Thymus (tissue), 11 donors: ENCODE data around the gene ADAD2. TPM values are rescaled to one million over a fixed set of nuclear protein-coding genes. Genes with fewer than 3 reads are reported as not detected.

Experiments
- DNase-seq, 9 donors: peaks; one replicate each; pipeline ENCODE4 v3.0.0-alpha.2; 2013; ENCODE audit warnings: low spot score in 9 of 9, low read depth in 6 of 9, missing footprints in 1 of 9
- H3K27ac ChIP-seq, 2 donors: one replicate each; pipeline ENCODE4 v1.5.1; 2013; ENCODE audit warnings: control low read depth in 1 of 2, low read depth in 1 of 2, low read length in 1 of 2, mild to moderate bottlenecking in 1 of 2, moderate library complexity in 1 of 2
- H3K27me3 ChIP-seq, 2 donors: one replicate each; pipeline ENCODE4 v1.5.1; 2013; ENCODE audit warnings: low read length in 1 of 2; ENCODE audit not compliant: control insufficient read depth in 2 of 2, insufficient read depth in 1 of 2
- H3K36me3 ChIP-seq, 2 donors: one replicate each; pipeline ENCODE4 v1.5.1; 2013; ENCODE audit warnings: low read length in 1 of 2, mild to moderate bottlenecking in 1 of 2, moderate library complexity in 1 of 2; ENCODE audit not compliant: control insufficient read depth in 2 of 2, insufficient read depth in 2 of 2
- H3K4me1 ChIP-seq, 2 donors: one replicate each; pipeline ENCODE4 v1.5.1; 2013; ENCODE audit warnings: low read length in 2 of 2; ENCODE audit not compliant: control insufficient read depth in 2 of 2, insufficient read depth in 2 of 2
- H3K4me3 ChIP-seq, 2 donors: one replicate each; pipeline ENCODE4 v1.5.1; 2013; ENCODE audit warnings: low read length in 2 of 2, control low read depth in 1 of 2, mild to moderate bottlenecking in 1 of 2
- H3K9me3 ChIP-seq, 2 donors: one replicate each; pipeline ENCODE4 v1.5.1; 2013; ENCODE audit warnings: low read length in 1 of 2, mild to moderate bottlenecking in 1 of 2; ENCODE audit not compliant: control insufficient read depth in 2 of 2, insufficient read depth in 1 of 2
- WGBS: extraction: QIAGEN DNeasy Blood & Tissue Kit; methylation state at CpG from one replicate; pipeline ENCODE4 v1.1.7; 2013; 5-methylcytosine and 5-hydroxymethylcytosine counted together
- polyA plus RNA-seq: library from polyadenylated mRNA; stranded (reverse); fragments of 200-250 nt; gene quantifications from one replicate; pipeline ENCODE4 v1.2.3, GENCODE V29; 2013
- total RNA-seq: library from RNA; stranded (reverse); fragments of 120-200 nt; gene quantifications from one replicate; pipeline ENCODE4 v1.2.4, GENCODE V29; 2013
- donor health status: healthy.

ADAD2 gene
- total and polyA plus RNA-seq, 2 donors = 0.38 to 0.71 TPM

- Histone ChIP-seq H3K9me3 (no peaks in the 10 kb centered on the region), H3K4me3 (no peak overlapping the region), H3K4me1 (no peaks in the 10 kb centered on the region), H3K27ac (no peak overlapping the region), H3K27me3 (peaks cover 2 to 13% of the 10 kb centered on the region in 2 donors), H3K36me3 (no peaks in the 10 kb centered on the region)
- no peak for DNase-seq
- 84% methylated on average over 1 of the region's 1 CpG for WGBS
Measured at GRCh38 chr16:84243732-84244131, 52.8 kb downstream of the ADAD2 start.

- no peaks in the 10 kb centered on the region for H3K9me3 ChIP-seq
- no peaks in the 10 kb centered on the region for H3K4me1 ChIP-seq
- peaks cover 2 to 8% of the 10 kb centered on the region in 2 donors for H3K27me3 ChIP-seq
- H3K27ac ChIP-seq = no peak overlapping the region
- no peak for DNase-seq
- H3K36me3 ChIP-seq = no peaks in the 10 kb centered on the region
- no peak overlapping the region for H3K4me3 ChIP-seq
- 98% methylated on average over 2 of the region's 2 CpGs for WGBS
Measured at GRCh38 chr16:84244728-84245127, 53.8 kb downstream of the ADAD2 start.

GRCh38 chr16:84245956-84246678, 55.2 kb downstream of the ADAD2 start:
- WGBS = 94% methylated on average over 10 of the region's 10 CpGs
- peaks cover 0 to 2% of the 10 kb centered on the region in 2 donors for H3K27me3 ChIP-seq
- no peaks in the 10 kb centered on the region for H3K4me1 ChIP-seq
- H3K36me3 ChIP-seq = no peaks in the 10 kb centered on the region
- no peak overlapping the region for H3K27ac ChIP-seq
- DNase-seq = no peak
- no peaks in the 10 kb centered on the region for H3K9me3 ChIP-seq
- H3K4me3 ChIP-seq = no peak overlapping the region

- Histone ChIP-seq H3K9me3 (no peaks in the 10 kb centered on the region), H3K4me1 (no peaks in the 10 kb centered on the region), H3K4me3 (no peak overlapping the region), H3K27ac (no peak overlapping the region), H3K36me3 (no peaks in the 10 kb centered on the region), H3K27me3 (peaks cover 0 to under 1% of the 10 kb centered on the region in 2 donors)
- no peak for DNase-seq
- WGBS = 80% methylated on average over 5 of the region's 5 CpGs
Measured at GRCh38 chr16:84246679-84247077, 55.7 kb downstream of the ADAD2 start.

Other genes with a start within 250 kb of the ADAD2 start
- gene OSGIN1, start 237.9 kb upstream of the ADAD2 start, total RNA-seq = 0.42 TPM
- gene OSGIN1, start 237.9 kb upstream of the ADAD2 start, polyA plus RNA-seq = 3.8 TPM
- 0.19 TPM for gene NECAB2, start 222.9 kb upstream of the ADAD2 start, total RNA-seq
- gene NECAB2, start 222.9 kb upstream of the ADAD2 start, polyA plus RNA-seq = 0.75 TPM
- 0.57 TPM for gene SLC38A8, start 148.4 kb upstream of the ADAD2 start, total RNA-seq
- 0.66 TPM for gene SLC38A8, start 148.4 kb upstream of the ADAD2 start, polyA plus RNA-seq
- gene MBTPS1, start 74.2 kb upstream of the ADAD2 start, total RNA-seq = 39.4 TPM
- 65.6 TPM for gene MBTPS1, start 74.2 kb upstream of the ADAD2 start, polyA plus RNA-seq
- 21.2 TPM for gene HSDL1, start 46.0 kb upstream of the ADAD2 start, total RNA-seq
- gene HSDL1, start 46.0 kb upstream of the ADAD2 start, polyA plus RNA-seq = 21.4 TPM
- 0.09 TPM for gene DNAAF1, start 45.8 kb upstream of the ADAD2 start, total RNA-seq
- 3.1 TPM for gene DNAAF1, start 45.8 kb upstream of the ADAD2 start, polyA plus RNA-seq
- 14.9 TPM for gene TAF1C, start 4.1 kb upstream of the ADAD2 start, total RNA-seq
- 72.3 TPM for gene TAF1C, start 4.1 kb upstream of the ADAD2 start, polyA plus RNA-seq
- not detected for gene KCNG4, start 48.9 kb downstream of the ADAD2 start, total RNA-seq
- gene KCNG4, start 48.9 kb downstream of the ADAD2 start, polyA plus RNA-seq = not detected
- gene WFDC1, start 103.7 kb downstream of the ADAD2 start, total RNA-seq = 0.52 TPM
- gene WFDC1, start 103.7 kb downstream of the ADAD2 start, polyA plus RNA-seq = 7.4 TPM
- 0.38 TPM for gene ATP2C2, start 177.4 kb downstream of the ADAD2 start, total RNA-seq
- 0.94 TPM for gene ATP2C2, start 177.4 kb downstream of the ADAD2 start, polyA plus RNA-seq